ENCODE measurements around the gene TRAF5.

- TF ChIP-seq POLR2A (IDR thresholded peaks at IDR 0.05) (no peak), CTCF (IDR thresholded peaks at IDR 0.05) (no peak), POLR2AphosphoS5 (IDR thresholded peaks at IDR 0.05) (no peak), EP300 (IDR thresholded peaks at IDR 0.05) (no peak)
Observed at GRCh38 chr1:211282023-211282373, 44.6 kb upstream of the TRAF5 start.
